WTC11 (cell line): ENCODE results near the gene RGL1. TPM values are rescaled to one million over a fixed set of nuclear protein-coding genes. Genes with fewer than 3 reads are reported as not detected.

ENCODE experiments used
- ATAC-seq: fragments of 200-7000 bp; cut with Tn5 transposase; 2 replicates; pipeline ENCODE4 v1.10.0; 2021; ENCODE audit warnings: mild to moderate bottlenecking, moderate library complexity
- CTCF ChIA-PET: fragments of 300-600 bp; sonication (Branson Sonifier 250); formaldehyde crosslinking; loops from one replicate; lab custom pipeline; 2021; ENCODE audit warnings: antibody characterized with exemption; lab: Charles Lee
- POLR2A ChIA-PET: fragments of 350-600 bp; sonication (Branson Sonifier 250); formaldehyde crosslinking; loops from one replicate; lab custom pipeline; 2021; ENCODE audit warnings: antibody characterized with exemption; lab: Charles Lee
- DNase-seq: peaks from one replicate; pipeline ENCODE4 v3.0.0; 2021; ENCODE audit warnings: low spot score
- H3K27ac Mint-ChIP-seq: 2 replicates; pipeline ENCODE4 v1.8.0; 2021; ENCODE audit warnings: mixed read lengths
- H3K27me3 Mint-ChIP-seq: 2 replicates; pipeline ENCODE4 v1.8.0; 2021; ENCODE audit warnings: low read depth, mild to moderate bottlenecking, moderate library complexity, mixed read lengths
- H3K36me3 Mint-ChIP-seq: 2 replicates; pipeline ENCODE4 v1.8.0; 2021; ENCODE audit warnings: mixed read lengths
- H3K4me1 Mint-ChIP-seq: 2 replicates; pipeline ENCODE4 v1.8.0; 2022; ENCODE audit warnings: mixed read lengths
- H3K4me3 Mint-ChIP-seq: 2 replicates; pipeline ENCODE4 v1.8.0; 2021; ENCODE audit warnings: mild to moderate bottlenecking, moderate library complexity, mixed read lengths
- H3K9me3 Mint-ChIP-seq: 2 replicates; pipeline ENCODE4 v1.8.0; 2021; ENCODE audit warnings: mixed read lengths
- AFF4 ChIP-seq: sonication (generic); formaldehyde crosslinking; IDR thresholded peaks from 2 replicates; pipeline ENCODE4 v1.8.1; 2023; ENCODE audit warnings: mild to moderate bottlenecking, missing genetic modification reagents, borderline replicate concordance
- ATF1 ChIP-seq: sonication (generic); formaldehyde crosslinking; IDR thresholded peaks from 2 replicates; pipeline ENCODE4 v1.8.1; 2023; ENCODE audit warnings: mild to moderate bottlenecking, moderate library complexity, missing genetic modification reagents
- ATF3 ChIP-seq: sonication (generic); formaldehyde crosslinking; conservative IDR thresholded peaks from 2 replicates; pipeline ENCODE4 v1.8.1; 2022; ENCODE audit warnings: mild to moderate bottlenecking, missing genetic modification reagents
- ATF6 ChIP-seq: sonication (generic); formaldehyde crosslinking; IDR thresholded peaks from 2 replicates; pipeline ENCODE4 v1.8.1; 2023; ENCODE audit warnings: mild to moderate bottlenecking, missing genetic modification reagents
- CREB1 ChIP-seq: sonication (generic); formaldehyde crosslinking; IDR thresholded peaks from 2 replicates; pipeline ENCODE4 v1.8.0; 2023; ENCODE audit warnings: mild to moderate bottlenecking, missing genetic modification reagents
- E2F1 ChIP-seq: sonication (generic); formaldehyde crosslinking; IDR thresholded peaks from 2 replicates; pipeline ENCODE4 v1.8.0; 2022; ENCODE audit warnings: mild to moderate bottlenecking, missing genetic modification reagents
- GRHL2 ChIP-seq: fragments of 250-450 bp; sonication (Bioruptor Pico); IDR thresholded peaks from 2 replicates; pipeline ENCODE4 v1.8.0; 2022; ENCODE audit warnings: mild to moderate bottlenecking, moderate library complexity; ENCODE audit not compliant: insufficient replicate concordance, severe bottlenecking
- MLX ChIP-seq: sonication (generic); formaldehyde crosslinking; IDR thresholded peaks from 2 replicates; pipeline ENCODE4 v1.8.1; 2023; ENCODE audit warnings: mild to moderate bottlenecking, missing genetic modification reagents, moderate library complexity
- NFATC4 ChIP-seq: fragments of 250-450 bp; sonication (Bioruptor Pico); IDR thresholded peaks from 2 replicates; pipeline ENCODE4 v1.9.0; 2021; ENCODE audit warnings: mild to moderate bottlenecking
- NFE2L1 ChIP-seq: sonication (generic); formaldehyde crosslinking; IDR thresholded peaks from 2 replicates; pipeline ENCODE4 v1.8.1; 2023; ENCODE audit warnings: missing genetic modification reagents
- NFYB ChIP-seq: sonication (generic); formaldehyde crosslinking; conservative IDR thresholded peaks from 2 replicates; pipeline ENCODE4 v1.8.0; 2022; ENCODE audit warnings: low read depth, missing genetic modification reagents
- NR1H2 ChIP-seq: sonication (generic); formaldehyde crosslinking; IDR thresholded peaks from 2 replicates; pipeline ENCODE4 v1.9.0; 2021; ENCODE audit warnings: mild to moderate bottlenecking, moderate library complexity, missing genetic modification reagents
- NR2C2 ChIP-seq: sonication (generic); formaldehyde crosslinking; IDR thresholded peaks from 2 replicates; pipeline ENCODE4 v1.8.0; 2022; ENCODE audit warnings: mild to moderate bottlenecking, missing genetic modification reagents
- TP53 ChIP-seq: sonication (generic); formaldehyde crosslinking; IDR thresholded peaks from 2 replicates; pipeline ENCODE4 v1.8.1; 2023; ENCODE audit warnings: mild to moderate bottlenecking, missing genetic modification reagents
- USF1 ChIP-seq: sonication (generic); formaldehyde crosslinking; IDR thresholded peaks from 2 replicates; pipeline ENCODE4 v1.8.0; 2022; ENCODE audit warnings: mild to moderate bottlenecking, missing genetic modification reagents
- ZBTB21 ChIP-seq: sonication (generic); formaldehyde crosslinking; IDR thresholded peaks from 2 replicates; pipeline ENCODE4 v1.8.1; 2023; ENCODE audit warnings: mild to moderate bottlenecking, missing genetic modification reagents, borderline replicate concordance
- ZNF263 ChIP-seq: sonication (generic); formaldehyde crosslinking; IDR thresholded peaks from 2 replicates; pipeline ENCODE4 v1.8.1; 2022; ENCODE audit warnings: low read depth, mild to moderate bottlenecking, moderate library complexity, missing genetic modification reagents
- ZNF317 ChIP-seq: sonication (generic); formaldehyde crosslinking; IDR thresholded peaks from 2 replicates; pipeline ENCODE4 v1.8.1; 2023; ENCODE audit warnings: low read depth, mild to moderate bottlenecking, moderate library complexity, missing genetic modification reagents, borderline replicate concordance
- total RNA-seq: library from RNA; stranded (reverse); gene quantifications from 3 replicates; pipeline ENCODE4 v1.2.3, GENCODE V29; 2021

Gene RGL1
- total RNA-seq, 1 experiment from 2014 or later = 1.5 TPM

GRCh38 chr1:183893561-183894289 is 88.8 kb downstream of the RGL1 start:
- ChIA-PET POLR2A (no interaction called here), CTCF (interaction anchor here (1.3 kb wide), 2 partner anchors 8 to 209 kb away, joined by 3 to 4 read pairs; no protein-coding TSS in a partner anchor)
- no peak for TF ChIP-seq ATF3
- TF ChIP-seq ZBTB21 (CRISPR knock-in tag) = no peak
- no peak for TF ChIP-seq ATF6 (CRISPR knock-in tag)
- no peak for TF ChIP-seq CREB1
- no peak for TF ChIP-seq ZNF263 (CRISPR knock-in tag)
- TF ChIP-seq AFF4 (CRISPR knock-in tag) = no peak
- no peak for TF ChIP-seq ZNF317 (CRISPR knock-in tag)
- no peak for TF ChIP-seq MLX (CRISPR knock-in tag)
- TF ChIP-seq NFYB (CRISPR knock-in tag) = no peak
- TF ChIP-seq TP53 (CRISPR knock-in tag) = no peak
- no peak for TF ChIP-seq ATF1
- no peak for TF ChIP-seq NFATC4 (CRISPR knock-in tag)
- TF ChIP-seq NR2C2 (CRISPR knock-in tag) = no peak
- TF ChIP-seq E2F1 (CRISPR knock-in tag) = no peak
- no peak for TF ChIP-seq NFE2L1
- TF ChIP-seq GRHL2 (CRISPR knock-in tag) = no peak
- no peak for TF ChIP-seq NR1H2
- no peak for TF ChIP-seq USF1 (CRISPR knock-in tag)
- Mint-ChIP-seq H3K36me3 (no peaks in the 10 kb centered on the region), H3K4me3 (no peak overlapping the region), H3K27ac (no peak overlapping the region), H3K27me3 (no peaks in the 10 kb centered on the region), H3K4me1 (peaks cover under 1% of the 10 kb centered on the region; the same call in 1 of the 2 replicates), H3K9me3 (no peaks in the 10 kb centered on the region)
- ATAC-seq = no peak
- DNase-seq = no peak
